B cell (primary cell): ENCODE results near the gene JAM2.

Experiments
- CTCF ChIP-seq: fragments of 200-600 bp; IDR thresholded peaks from one replicate; pipeline ENCODE4 v1.8.0; 2022; ENCODE audit warnings: antibody characterized with exemption, mild to moderate bottlenecking
- EZH2 ChIP-seq: IDR thresholded peaks from 2 replicates; pipeline ENCODE4 v1.6.1; 2012; ENCODE audit warnings: borderline replicate concordance, low read depth, mild to moderate bottlenecking, moderate library complexity, low read length; ENCODE audit not compliant: insufficient read depth, poor library complexity, severe bottlenecking

GRCh38 chr21:25635310-25635709 lies 3.7 kb upstream of the JAM2 start:
- TF ChIP-seq CTCF (no peak), EZH2 (no peak)
